Activated T-cell treated with anti-CD3 and anti-CD28 coated beads, Interleukin-2, amount 50 U/mL, for 48 hours (primary cell): ENCODE data around the gene GNG13.
"Not testable (repeated sequence)": the region's sequence is repeated elsewhere in the genome, so short reads cannot be mapped to it uniquely, and the experiment has no call there.

Experiments used
- DNase-seq, 2 experiments: peaks; one replicate each; pipeline ENCODE4 v3.0.0-alpha.2; 2020

Gene GNG13

DNA sequence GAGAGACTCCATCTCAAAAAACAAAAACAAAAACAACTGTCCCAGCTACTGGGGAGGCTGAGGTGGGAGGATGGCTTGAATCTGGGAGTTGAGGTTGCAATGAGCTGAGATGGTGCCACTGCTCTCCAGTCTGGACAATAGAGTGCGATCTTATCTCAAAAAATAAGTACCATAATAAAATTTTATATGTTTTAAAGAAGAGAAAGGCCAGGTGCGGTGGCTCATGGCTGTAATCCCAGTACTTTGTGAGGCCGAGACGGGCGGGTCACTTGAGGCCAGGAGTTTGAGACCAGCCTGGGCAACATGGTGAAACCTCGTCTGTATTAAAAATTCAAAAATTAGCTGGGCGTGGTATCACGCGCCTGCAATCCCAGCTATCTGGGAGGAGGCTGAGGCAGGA is 23.7 kb downstream of the GNG13 start:
- DNase-seq: no peak

DNA sequence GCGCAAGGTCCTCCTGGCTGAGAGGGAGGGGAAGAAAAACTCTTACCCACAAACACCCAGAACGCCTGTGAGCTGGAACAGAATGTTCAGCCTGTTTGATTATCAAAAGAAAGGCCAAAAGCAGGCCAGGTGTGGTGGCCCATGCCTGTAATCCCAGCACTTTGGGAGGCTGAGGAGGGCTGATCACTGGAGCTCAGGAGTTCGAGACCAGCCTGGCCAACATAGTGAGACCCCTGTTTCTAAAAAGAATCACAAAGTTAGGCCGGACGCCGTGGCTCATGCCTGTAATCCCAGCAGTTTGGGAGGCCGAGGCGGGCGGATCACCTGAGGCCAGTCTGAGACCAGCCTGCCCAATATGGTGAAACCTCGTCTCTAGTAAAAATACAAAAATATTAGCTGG is 24.2 kb downstream of the GNG13 start:
- DNase-seq: not testable (repeated sequence)

DNA sequence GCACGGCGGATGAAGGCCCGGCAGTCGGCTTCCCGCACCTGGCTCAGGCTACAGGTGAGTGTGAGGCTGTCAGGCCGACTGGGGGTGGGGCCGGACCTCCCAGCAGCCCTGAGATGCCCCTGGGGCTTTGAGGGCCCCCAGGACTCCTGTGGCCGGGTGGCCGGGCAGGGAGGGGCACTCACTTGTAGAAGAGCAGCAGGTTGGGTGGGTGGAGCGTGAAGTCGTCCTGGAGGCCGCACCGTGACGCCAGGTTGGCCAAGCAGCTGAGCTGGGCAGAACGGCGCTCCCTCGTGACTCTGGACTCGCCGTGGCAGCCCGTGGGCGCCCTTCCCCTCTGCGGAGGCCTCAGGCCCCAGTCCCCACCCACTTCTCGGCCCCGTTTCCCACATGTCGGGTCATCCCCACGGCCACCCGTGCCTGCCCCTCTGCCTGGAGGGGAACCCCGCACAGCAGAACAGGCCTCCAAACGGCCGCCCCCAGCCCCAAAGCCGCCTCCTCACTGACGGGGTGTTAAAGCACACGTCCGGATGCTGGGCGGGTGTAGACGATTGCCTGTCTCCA is 25.2 kb downstream of the GNG13 start:
- no peak for DNase-seq

DNA sequence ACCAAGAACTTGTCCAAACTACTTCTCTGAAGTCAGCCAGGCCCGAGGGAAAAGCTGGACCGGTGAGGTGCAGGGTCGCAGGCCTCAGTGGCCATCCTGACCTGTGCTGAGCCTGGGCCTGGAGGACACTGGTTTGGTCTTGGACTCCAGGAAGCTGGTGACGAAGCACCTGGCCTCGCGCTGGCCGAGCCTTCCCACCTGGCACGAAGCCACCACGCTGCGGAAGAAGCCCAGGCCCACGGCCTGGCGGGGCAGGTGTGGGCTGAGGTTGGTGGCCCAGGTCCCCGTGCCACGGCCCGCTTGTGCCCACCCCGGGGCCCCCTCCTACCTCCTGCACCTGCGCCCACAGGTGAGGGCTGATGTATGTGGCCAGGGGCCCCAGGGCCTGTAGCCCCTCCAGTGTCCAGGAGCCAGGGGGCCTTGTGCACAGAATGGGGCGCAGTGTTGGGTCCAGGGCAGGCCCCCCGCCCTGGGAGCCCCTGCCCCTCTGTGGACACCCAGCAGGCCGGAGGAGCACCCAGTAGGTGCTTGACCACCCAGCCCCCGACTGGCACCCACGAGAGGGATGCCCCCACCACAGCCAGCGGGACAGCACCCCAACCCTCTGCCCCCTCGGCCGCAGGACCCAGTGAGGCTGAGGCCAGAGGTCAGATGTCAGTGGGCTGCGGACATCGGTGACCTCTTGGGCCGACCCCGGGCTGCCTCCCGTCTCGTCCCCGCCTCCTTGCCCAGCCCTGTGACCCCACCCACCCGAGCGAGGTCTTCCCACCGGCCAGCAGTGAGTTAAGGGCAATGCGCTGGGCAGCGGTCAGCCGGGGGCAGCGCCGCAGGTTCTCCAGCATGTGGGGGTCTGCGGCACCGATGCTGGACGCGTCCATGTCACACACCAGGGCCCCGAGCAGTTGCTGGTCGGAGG is 26.2 kb downstream of the GNG13 start:
- no peak for DNase-seq

DNA sequence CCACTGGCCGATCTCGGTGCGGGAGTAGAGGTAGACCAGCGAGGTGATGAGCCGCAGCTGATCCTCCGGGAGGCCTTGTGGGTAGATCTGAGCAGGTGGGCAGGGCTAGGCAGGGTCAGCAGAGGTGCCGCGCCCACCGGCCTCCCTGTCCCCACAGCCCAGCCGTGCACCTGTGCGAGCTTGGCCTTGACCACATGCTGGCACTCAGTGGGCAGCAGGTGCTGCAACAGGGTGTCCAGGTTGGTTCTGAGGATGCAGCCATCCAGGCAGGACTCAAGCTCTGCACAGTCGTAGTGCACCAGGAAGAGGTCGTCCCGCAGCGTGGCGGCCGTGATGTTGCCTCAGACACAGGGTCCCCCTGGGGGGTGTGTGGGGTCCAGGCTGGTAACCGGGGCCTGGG is 27.6 kb downstream of the GNG13 start:
- no peak for DNase-seq

- DNase-seq: no peak
These were observed 30.1 kb downstream of the GNG13 start for GRCh38 chr16:770411-770810.

DNA sequence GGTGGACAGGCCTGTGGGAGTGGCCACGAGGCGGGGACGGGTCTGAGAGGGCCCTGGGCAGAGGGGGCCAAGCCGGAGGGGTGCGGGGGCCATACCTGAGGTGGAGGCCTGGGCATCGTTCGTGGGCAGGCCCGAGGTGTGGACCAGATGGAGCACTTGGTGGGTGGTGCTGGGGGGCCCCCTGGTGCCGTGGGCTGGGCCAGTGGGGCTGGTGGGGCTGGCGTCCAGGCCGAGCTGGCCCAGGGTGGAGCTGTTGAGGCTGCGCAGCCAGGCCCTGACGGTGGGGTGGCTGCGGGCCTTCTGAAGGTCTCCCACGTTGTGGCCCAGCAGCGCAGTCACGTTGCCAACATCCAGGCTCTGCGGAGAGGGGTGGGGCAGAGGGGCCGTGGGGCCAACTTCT is 30.6 kb downstream of the GNG13 start:
- no peak for DNase-seq

DNA sequence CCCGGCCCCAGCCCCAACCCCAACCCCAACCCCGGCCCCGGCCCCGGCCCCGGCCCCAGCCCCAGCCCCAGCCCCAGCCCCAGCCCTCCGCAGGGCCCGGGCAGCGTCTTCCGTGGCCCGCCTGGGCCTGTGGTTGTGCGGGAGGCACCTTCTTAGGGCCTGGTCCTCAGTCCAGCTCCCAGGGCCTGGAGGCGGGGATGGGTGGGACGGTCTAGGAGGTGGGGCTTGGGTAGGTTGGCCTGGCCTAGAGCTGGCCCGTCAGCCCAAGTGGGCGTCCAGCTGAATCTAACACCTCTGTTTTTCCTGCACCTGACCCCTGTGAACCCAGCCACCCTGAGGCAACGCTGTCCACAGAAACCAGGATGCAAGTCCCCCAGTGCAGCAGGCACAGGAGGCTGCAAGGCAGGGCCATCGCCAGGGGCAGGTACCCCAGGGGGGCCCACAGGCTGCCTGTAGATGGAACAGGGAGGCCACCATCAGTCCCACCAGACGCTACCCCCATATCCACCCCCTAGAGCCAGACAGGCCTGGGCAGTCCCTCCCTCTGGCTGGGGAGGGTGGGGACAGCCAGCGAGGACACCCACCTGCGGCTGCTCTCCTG is 31.2 kb downstream of the GNG13 start:
- DNase-seq: no peak

DNA sequence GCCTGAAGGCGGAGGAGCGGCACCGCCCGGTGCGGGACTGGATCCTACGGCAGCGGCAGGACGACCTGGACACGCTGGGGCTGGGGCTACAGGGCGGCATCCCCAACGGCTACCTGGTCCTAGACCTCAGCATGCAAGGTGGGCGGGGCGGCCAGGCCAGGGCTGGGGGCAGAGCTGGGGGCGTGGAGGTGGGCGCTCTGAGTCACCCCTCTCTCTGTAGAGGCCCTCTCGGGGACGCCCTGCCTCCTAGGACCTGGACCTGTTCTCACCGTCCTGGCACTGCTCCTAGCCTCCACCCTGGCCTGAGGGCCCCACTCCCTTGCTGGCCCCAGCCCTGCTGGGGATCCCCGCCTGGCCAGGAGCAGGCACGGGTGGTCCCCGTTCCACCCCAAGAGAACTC is 32.1 kb downstream of the GNG13 start:
- DNase-seq: no peak

DNA sequence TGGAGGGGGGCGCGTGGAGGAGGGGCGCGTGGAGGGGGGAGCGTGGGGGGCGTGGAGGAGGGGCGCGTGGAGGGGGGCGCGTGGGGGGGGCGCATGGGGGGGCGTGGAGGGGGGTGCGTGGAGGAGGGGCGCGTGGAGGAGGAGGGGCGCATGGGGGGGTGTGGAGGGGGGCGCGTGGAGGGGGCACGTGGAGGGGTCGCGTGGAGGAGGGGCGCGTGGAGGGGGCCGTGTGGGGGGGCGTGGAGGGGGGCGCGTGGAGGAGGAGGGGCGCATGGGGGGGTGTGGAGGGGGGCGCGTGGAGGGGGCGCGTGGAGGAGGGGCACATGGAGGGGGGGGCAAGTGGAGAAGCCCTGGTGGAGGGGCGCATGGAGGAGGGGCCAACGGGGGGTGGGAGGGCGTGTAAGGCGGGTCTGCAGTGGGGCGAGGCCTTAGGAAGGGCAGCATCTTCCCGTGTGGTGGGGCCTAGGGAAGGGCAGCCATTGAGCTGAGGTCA is 32.7 kb downstream of the GNG13 start:
- DNase-seq: no peak

DNA sequence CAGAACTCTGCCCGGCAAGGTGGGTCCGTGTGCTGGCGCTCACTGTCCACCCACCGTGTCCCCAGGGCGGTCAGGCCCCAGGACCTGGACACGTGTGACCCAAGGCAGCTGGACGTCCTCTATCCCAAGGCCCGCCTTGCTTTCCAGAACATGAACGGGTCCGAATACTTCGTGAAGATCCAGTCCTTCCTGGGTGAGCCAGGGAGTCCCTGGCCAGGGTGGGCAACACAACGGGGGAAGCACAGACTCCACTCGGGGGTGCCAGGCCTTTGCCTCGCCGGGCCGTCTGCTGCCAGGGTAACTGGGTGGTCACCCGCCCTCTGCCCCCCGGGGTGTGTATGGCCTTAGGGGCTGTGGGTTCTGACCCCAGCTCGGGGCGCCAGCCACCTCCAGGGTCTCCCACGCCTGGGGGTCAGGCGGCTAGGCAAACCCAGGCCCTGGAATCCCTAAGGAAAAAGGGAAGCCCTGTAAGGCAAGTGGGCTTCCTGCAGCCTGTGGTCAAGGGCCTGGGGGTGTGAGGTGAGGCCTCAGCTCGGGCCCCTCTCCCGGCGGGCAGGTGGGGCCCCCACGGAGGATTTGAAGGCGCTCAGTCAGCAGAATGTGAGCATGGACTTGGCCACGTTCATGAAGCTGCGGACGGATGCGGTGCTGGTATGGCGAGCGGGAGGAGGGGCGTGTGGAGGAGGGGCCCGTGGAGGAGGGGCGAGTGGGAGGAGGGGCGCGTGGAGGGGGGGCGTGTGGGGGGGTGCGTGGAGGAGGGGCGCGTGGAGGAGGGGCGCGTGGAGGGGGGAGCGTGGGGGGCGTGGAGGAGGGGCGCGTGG is 33.5 kb downstream of the GNG13 start:
- DNase-seq: no peak

DNA sequence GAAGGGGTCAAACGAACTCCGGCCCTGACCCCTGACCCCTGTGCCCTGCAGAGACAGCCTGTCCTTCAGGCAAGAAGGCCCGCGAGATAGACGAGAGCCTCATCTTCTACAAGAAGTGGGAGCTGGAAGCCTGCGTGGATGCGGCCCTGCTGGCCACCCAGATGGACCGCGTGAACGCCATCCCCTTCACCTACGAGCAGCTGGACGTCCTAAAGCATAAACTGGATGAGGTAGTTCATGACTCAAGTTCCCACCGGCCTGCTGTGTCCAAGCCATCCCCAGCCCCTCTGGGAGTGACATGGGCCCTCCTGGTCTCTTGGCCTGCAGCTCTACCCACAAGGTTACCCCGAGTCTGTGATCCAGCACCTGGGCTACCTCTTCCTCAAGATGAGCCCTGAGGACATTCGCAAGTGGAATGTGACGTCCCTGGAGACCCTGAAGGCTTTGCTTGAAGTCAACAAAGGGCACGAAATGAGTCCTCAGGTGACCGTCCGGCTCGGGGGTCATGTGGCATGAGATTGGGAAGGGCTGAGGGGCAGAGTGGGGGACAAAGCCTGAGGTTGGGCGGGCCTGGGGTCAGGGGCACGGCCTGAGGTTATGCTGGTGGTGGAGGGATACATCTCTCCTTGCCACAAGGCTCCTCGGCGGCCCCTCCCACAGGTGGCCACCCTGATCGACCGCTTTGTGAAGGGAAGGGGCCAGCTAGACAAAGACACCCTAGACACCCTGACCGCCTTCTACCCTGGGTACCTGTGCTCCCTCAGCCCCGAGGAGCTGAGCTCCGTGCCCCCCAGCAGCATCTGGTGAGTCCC is 34.3 kb downstream of the GNG13 start:
- DNase-seq: no peak

- DNase-seq: no peak
These were observed 35.1 kb downstream of the GNG13 start for GRCh38 chr16:765488-765865.

GRCh38 chr16:764848-765487 is 35.6 kb downstream of the GNG13 start:
- DNase-seq: no peak

- no peak for DNase-seq
These were observed 36.3 kb downstream of the GNG13 start for GRCh38 chr16:764184-764750.

GRCh38 chr16:763369-764183 is 37.0 kb downstream of the GNG13 start:
- DNase-seq: no peak

DNA sequence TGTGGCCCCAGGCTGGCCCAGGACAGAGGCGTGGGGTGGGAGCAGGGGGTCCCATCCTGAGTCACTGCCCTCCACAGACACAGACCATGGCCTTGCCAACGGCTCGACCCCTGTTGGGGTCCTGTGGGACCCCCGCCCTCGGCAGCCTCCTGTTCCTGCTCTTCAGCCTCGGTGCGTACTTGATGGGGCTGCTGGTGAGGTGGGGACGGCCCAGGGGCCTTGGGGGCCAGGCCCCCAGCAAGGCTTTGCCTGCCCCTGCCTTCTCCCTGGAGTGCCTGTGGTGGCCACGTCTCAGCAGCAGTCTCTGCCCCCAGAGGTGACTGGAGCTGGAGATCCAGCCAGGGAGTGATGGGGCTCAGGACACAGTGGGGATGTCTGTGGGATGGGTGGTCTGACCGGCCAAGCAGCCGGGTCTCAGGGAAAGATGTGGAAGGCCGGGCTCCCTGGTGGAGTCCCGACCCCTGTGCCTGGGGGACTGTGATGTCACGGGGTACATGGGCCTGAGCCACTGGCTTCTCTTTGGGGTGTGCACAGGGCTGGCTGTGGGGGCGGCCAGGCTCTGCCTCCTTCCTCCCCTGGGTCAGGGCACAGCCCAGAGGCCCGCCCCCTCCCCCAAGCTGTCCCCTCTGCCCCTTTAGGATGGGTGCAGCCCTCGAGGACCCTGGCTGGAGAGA is 37.8 kb downstream of the GNG13 start:
- DNase-seq: no peak

DNA sequence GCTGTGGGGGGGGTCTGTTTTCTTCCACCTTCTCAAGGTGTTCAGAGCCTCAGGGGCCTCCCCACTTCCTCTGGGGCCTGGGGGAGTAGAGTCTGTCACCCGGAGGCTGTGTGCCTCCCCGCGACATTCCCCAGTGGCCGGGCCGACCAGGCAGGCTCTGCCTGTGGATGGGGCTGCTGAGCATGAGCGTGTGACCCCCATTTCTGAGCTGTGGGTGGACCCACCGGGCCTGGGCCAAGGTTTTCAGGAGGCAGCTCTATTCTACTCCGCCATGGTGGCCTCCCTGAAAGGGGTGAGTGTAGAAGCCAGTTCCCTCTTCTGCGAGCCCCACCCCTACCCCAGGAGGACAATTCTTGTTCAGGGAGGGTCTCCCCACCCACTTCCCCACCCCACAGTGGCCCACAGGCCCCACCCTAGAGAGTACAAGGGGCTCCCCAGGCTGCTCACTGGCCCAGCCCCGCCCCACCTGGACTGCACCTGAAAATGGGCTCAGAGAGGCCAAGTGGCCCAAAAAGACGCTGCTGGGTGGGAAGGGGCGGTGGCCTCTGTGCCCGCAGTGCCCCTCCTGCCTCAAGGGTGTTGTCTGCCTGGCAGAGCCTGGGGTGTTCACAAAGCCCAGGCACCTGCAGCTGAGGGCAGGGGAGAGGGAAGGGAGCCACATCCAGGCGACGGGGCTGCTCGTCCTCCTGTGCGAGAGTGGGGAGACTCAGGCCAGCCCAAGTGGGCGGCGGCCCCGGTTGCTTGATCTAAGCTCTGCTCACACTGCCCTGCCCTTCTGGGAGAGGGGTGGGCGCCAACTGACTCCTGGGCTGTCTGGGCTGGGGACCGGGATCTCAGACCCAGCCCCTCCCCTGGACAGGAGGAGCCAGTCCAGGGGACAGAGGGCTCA is 38.7 kb downstream of the GNG13 start:
- no peak for DNase-seq
